AG09309 (cell line): ENCODE results near the gene GXYLT1.

Experiments used
- DNase-seq: peaks from one replicate; pipeline ENCODE4 v3.0.0-alpha.2; 2010; ENCODE audit warnings: low read depth
- H3K4me3 ChIP-seq: 2 replicates; pipeline ENCODE4 v1.5.1; 2011; ENCODE audit warnings: mild to moderate bottlenecking, low read depth, low read length, moderate library complexity; ENCODE audit not compliant: control insufficient read depth
- TF ChIP-seq, protein P1 (sequence below): IDR thresholded peaks from 2 replicates; pipeline ENCODE4 v1.5.1; 2011; ENCODE audit warnings: mild to moderate bottlenecking, low read depth, low read length, inconsistent platforms; ENCODE audit not compliant: insufficient read depth, control insufficient read depth; ENCODE audit errors: missing control alignments

GXYLT1 gene

DNA sequence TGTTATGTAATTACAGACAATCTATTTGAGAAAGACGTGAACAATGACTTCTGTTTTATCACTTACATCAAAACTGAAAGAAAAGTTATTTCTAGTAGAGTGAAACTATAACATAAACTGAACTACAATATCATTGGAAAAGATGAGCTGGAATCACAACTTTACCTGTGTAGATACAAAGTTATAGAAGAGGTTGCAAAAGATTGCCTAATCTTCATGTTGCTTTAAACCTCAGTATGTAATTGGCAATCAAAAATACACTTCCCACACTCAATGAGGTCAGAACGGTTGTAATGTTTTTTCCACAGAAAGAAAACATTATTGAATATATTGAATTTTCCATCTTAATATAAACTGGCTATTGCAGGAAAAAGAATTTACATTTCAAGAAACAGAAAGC is 37.7 kb upstream of the GXYLT1 start:
- DNase-seq, result no peak
- H3K4me3 ChIP-seq, result no peak overlapping the region
- TF ChIP-seq, protein P1, sequence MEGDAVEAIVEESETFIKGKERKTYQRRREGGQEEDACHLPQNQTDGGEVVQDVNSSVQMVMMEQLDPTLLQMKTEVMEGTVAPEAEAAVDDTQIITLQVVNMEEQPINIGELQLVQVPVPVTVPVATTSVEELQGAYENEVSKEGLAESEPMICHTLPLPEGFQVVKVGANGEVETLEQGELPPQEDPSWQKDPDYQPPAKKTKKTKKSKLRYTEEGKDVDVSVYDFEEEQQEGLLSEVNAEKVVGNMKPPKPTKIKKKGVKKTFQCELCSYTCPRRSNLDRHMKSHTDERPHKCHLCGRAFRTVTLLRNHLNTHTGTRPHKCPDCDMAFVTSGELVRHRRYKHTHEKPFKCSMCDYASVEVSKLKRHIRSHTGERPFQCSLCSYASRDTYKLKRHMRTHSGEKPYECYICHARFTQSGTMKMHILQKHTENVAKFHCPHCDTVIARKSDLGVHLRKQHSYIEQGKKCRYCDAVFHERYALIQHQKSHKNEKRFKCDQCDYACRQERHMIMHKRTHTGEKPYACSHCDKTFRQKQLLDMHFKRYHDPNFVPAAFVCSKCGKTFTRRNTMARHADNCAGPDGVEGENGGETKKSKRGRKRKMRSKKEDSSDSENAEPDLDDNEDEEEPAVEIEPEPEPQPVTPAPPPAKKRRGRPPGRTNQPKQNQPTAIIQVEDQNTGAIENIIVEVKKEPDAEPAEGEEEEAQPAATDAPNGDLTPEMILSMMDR, result no peak

DNA sequence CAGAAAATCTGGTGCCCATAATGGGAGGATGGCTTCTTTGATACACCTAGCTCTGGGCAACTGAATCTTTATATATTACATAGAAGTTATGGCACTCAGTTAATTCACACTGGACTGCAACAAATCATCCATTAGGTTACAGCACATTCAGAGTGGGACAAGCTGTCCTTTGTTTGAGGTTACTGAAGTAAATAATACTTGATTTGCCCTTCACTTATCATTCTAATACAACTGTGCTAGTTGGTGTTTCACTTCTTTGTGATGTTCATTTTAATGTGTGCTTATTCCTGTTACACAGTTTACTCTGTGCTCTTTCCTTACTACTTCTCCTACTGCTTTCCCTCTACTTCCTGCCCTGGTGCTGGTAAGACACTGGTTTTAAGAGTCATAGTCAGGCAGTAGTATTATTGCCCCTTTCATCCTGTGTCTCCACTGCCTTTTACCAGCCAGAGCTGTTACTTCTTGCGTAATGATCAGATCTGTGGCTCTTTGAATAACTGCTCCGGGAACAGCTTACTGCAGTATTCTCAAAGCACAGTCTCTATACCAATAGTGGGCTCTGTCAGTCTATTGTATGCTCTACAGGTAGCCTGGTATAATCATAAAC is 36.4 kb upstream of the GXYLT1 start:
- no peak for DNase-seq
- H3K4me3 ChIP-seq, result no peak overlapping the region
- TF ChIP-seq, protein P1, result no peak

DNA sequence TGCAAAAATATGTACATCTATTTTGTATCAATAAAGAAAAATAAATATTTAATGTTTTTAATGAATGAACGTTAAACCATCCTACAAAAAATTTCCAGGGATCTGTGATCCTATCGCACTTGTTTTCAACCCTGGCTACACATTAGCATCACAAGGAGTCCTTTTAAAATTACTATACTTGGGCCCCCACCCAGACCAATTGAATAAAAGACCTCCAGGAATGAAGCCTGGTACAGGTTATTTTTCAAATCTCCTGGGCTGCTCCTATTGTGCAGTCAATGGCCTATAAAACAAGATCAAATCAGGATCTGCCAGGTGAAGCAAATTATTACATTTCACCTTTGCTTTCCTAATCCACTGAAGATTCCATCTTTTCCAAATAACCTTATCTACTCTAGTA is 33.4 kb upstream of the GXYLT1 start:
- TF ChIP-seq, protein P1, result no peak
- DNase-seq, result no peak
- H3K4me3 ChIP-seq, result no peak overlapping the region

DNA sequence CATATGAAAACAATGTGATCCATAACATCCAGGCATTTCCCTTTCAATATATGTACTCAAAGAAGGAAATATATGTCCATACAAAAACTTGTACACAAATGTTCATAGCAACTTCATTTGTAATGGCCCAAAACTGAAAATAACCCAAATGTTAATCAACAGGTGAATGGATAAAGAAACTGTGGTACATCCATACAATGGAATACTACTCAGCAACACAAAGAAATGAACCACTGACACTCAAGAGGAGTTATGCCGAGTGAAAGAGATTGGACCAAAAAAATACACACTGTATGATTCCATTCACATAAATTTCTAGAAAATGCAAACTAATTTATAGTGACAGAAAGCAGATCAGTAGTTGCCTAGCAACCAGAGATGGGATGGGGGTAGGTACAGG is 30.3 kb upstream of the GXYLT1 start:
- H3K4me3 ChIP-seq, result no peak overlapping the region
- TF ChIP-seq, protein P1, result no peak
- no peak for DNase-seq

DNA sequence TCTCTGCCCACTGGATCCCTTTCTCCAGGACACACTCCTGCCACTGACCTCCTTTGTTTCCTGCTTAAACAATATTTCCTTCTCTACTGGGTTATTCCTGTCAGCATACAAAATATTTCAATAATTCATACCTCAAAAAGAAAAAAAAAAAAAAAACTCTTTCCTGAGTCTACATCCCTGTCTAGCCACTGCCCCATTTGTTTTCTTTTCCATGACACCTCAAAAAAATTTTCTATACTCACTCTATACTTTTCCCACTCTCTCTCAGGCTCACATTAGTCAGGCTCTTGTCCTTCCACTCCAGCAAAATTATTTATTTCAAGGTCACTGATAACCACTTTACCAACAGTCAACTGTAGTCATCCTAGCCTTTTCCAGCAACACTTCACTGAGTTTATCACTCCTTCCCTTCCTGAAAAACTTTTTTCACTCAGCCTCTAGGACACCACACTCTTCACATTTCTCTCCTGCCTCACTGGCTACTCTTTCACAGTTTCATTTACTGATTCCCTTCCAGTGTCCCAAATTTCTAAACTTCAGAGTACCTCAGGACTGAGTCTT is 29.4 kb upstream of the GXYLT1 start:
- no peak for DNase-seq
- TF ChIP-seq, protein P1, result no peak
- H3K4me3 ChIP-seq, result no peak overlapping the region

DNA sequence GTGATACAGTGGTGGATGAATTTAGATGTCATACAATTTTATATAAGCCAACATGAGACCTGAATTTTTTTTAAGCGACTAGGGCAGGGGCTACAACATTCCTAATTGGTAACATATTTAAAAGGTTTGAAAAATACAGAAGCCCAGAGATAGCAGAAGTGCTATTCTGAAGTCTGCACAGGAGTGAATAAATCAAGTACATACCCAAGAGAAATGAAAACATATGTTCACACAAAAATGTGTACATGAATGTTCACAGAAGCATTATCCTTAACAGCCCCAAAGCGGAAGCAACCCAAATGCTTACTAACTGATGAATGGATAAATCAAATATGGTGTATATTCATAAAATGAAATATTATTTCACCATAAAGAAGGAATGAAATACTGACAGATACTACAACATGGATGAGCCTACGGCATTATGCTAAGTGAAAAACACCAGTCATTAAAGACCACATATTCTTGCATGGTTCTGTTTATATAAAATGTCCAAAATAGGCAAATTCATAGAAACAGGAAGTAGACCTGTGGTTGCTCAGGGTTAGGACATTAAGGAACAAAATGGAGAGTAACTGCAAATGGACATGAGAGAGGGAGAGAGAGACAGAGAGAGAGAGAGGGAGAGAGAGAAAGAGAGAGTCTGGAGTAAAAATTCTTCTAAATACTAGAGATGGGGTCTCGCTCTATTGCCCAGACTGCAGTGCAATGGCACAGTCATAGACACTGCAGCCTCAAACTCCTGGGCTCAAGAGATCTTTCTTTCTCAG is 28.0 kb upstream of the GXYLT1 start:
- no peak overlapping the region for H3K4me3 ChIP-seq
- DNase-seq, result no peak
- TF ChIP-seq, protein P1, result no peak
